8988T (cell line): Measurements from ENCODE around the gene SEL1L3.

Experiments used
- DNase-seq: peaks from one replicate; pipeline ENCODE4 v3.0.0; 2011

SEL1L3 gene

DNA sequence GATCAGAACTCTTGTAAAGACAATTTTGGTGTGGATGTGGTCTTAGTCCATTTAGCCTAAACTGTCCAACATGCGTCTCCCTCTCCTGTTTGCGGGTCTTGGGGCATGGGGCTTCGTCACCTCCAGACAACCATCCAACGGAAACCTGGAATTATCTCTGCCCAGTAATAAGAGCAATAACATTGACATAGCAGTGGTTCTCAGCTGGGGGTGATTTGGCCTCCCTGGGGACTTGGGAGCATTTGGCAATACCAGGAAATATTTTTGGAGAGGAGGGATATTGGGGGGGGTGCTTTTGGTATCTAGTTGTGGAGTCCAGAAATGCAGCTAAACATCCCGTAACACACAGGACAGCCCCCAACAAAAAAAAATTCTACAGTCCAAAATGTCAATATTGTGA, 47.2 kb downstream of the SEL1L3 start:
- DNase-seq, result no peak

DNA sequence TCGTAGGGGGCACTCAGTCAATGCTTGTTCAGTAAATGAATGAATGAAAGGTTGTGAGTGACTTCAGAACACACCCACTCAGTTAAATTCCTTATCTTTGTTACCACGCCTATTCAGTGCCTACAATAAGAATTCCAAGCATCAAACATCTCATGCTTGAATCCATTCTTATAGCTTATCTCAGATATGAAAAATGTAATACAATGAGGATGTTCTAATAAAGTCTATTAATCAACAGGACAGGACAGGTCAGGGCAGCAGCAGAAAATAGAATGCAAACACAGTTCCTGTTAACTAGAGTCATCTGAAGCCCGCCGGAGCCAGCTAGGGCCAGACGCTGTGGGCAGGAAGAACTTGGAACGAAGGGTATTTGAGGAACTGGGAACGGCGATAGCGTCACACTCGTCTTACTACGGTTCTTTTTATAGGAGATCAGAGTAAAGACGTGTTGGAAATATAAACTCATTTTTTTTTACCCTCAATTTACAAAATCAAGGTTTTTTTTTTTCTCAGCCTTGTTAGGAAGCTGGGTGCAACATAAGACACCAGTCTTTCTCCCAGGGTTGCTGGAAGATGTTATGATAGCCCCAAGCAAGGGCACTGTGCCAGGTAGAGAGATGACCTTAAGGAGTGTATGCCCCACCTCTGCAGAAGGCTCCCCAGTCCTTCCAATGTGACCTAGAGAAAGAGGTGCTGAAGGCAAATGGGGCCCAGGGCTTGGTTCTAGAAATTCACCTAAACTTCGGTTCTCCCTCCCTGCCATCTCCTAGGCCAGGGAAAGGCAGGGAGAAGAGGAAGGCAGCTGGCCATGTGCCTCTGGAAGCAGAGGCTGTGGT, 48.3 kb downstream of the SEL1L3 start:
- DNase-seq, result no peak

DNA sequence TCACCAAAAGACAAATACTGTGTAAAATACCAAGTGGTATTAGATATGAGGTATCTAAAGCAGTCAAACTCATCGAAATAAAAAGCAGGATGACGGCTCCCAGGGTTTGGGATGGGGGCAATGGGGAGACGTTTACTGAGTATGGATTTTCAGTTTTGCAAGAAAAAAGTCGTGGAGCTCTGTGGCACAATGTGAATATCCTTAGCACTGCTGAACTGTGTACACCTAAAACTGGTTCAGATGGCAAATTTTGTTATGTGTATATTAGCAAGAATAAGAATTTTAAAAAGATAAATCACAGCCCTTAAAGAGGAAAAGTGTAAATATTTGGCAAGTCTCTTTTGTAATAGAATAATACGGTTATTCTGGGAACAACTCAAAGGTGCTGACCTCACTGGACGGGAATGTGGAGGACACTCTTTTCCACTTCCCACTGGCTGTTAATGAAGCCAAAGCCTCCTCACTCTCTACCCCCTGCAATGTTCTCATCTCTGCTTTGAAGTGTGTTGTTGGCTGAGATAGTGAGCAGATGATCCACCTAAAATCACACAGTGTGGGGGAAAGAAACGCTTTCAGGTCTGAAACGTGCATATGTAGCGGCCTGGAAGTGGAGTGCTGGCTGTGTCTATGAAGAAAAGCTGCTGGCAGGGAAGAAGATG, 49.2 kb downstream of the SEL1L3 start:
- DNase-seq, result no peak

DNA sequence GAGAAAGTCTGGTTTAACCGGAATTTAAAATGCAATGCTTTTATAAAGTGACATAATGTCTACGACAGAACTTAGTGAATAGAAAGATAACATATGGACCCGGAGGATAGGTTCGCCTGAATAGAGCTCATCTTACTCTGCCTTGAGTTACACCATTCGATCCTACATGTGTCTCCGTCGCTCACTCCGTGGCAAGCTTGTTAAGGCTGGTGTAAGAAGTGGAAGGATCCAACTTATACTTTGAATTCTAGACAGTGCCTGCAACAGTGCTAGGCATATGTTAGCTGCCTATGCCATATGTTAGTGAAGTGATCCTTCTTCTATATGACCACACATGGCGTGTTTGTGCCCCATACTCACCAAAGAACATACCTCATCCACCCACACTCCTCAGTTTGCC, 50.9 kb downstream of the SEL1L3 start:
- no peak for DNase-seq

DNA sequence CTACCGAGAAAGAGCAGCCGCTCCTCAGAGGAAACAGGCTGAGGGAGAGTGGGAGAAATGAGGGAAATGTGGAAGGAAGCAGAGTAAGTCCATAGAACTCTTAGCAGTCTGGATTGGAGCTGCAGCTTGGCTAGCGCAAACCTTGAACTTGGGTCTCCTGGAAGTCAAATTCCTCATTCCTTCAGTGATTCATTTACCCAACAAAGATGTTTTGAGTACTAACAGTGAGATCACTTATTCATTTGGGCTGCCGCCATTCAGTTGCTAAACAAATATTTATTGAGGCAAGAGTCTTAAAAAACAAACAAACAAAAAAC, 51.5 kb downstream of the SEL1L3 start:
- DNase-seq, result no peak

DNA sequence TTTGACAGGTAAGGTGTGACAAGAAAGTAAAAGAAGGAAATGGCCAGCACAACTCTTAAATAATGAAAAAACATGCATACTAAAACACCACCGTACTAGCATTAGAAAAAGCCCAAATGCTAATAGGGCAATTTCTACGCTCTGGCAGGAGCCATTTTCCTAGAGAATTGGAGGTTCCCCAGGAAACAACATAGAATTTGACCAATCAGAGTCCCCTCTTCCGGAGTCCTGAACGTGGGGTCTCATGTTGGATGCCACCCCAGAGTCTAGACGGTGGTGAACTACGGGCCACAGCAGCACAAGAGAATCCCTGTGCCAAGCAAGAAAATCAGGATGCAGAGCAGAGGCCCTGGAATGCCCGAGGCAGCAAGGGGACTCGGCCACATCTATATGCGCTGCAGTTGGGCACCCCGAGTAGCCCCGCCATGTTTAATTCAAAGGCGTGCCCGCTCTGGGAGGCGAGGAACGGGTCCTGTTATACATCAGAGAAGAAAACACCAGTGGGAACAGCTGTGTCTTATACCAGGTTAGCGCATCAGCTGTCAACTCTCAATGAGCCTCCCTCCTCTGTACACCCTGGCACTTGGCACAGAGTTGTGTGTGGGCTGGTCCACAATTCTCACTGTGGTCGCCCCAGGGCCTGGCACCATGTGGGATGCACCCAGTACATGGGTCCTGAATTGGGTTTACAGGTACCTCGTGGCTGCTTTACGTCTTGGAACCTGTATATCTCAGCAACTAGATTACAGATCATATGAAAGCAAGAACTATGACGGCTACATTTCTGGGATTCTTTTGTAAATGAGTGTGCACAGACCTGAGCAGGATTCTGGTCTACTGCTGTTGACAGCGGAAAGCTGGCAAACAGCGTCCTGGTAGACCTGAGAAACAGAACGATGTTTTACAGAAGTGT, 52.1 kb downstream of the SEL1L3 start:
- no peak for DNase-seq

DNA sequence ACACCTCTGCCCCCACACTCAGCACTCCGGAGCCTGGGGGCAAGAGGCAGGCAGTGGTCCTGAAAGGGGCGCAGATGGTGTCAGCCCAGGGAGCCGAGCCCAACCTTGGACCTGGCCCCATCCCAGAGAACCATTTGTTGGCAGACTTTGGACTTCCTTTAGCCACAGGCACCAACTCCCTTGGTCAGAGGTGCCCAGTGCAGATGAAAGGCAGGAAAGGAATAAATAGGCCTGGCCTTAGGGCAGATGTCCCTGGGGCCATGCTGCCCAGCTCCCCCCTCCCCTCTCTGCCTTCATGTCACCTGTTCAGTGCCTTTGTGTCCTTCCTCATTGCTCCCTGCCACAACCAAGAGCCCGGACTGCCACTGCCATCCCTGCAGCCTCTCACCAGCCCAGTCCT, 52.8 kb downstream of the SEL1L3 start:
- no peak for DNase-seq

DNA sequence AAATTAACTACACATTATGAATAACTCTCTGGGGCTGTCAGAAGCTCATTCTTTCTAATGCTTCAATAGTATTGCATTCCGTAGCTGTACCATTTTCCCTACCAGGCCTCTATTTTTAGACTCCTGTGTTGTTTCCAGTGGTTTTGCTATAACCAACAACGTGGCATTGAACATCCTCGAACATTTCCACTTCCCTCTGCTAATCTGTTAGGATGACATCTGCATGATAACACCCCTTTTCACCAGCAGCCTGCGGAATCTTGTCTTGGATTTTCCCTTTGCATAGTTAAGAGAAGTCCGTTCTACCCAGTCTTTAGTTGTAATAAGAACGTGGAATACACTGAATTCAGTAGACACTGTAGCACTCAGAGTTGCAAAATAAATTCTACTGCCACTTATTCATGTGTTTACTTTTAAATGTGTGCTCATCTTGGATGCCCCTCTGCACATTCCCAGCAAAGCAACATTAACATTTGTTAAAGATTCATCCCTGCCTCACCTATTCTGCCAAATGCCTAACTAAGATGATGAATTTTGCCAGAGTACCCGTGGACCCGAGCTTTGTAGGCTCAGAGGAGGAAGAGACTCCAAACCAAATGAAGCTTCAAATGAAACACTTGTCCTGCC, 55.6 kb downstream of the SEL1L3 start:
- DNase-seq, result no peak

DNA sequence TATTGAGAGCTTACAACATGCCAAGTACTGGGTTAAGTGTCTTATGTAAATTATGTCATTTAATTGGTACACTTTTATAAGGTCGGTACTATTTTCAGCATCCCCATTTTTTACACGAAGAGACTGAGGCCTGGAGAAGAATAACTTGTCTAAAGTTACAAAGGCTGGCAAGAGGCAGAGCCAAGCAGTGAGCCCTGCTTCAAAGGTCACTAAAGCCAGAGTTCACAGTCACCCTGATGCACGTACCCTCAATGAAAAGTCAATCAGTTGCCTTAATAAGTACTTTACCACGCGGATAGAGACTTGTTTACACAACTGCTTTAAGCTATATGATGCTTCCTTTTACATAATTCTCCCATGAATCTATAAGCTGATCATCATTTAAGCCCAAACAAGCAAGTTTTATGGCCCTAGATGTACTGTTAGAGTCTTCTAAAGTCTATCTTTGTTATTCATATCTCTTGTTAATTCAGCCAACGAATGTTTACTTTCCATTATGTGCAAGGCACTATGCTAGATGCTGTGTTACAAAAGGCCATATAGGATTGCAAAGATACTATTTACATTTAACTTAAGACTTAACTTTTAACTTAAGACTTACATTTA, 57.4 kb downstream of the SEL1L3 start:
- DNase-seq, result no peak

DNA sequence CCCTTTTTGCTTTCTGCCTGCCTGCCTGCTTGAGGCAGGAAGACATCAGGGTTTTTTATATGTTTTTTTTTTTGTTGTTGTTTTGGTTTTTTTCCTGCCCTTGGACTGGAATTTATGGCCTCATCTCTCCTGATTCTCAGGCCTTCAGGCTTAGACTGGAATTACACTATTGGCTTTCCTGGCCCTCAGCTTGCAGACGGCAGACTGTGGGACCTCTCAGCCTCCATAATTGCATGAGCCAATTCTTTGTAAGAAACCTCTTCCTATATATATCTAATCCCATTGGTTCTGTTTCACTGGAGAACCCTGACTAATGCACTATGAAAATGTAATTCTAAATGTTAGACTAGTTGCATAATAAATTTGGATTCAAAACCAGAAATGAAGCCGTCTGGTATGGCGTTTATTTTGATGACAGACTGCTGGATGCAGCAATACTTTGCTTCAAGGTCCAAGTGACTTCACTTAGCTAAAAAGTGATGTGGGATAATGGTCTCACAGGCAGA, 59.0 kb downstream of the SEL1L3 start:
- DNase-seq, result no peak

DNA sequence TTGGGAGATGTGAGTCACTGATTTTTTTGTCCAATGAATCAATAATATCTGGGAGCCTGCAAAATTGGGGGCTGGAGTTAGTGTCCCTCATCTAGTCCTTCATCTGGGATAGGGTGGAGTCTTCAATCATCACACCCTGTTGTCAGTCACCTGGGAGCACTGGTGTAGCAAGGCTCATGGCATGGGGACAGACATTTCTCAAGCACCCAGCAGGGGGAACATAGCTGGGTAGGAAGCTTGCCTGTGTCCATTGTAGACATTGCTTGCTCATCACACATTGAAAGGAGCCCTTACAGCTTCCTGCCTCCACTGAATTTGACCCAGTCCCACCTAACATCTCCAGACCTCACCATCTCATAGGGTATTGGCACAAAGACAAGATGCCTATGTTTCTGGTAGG, 61.2 kb downstream of the SEL1L3 start:
- no peak for DNase-seq

DNA sequence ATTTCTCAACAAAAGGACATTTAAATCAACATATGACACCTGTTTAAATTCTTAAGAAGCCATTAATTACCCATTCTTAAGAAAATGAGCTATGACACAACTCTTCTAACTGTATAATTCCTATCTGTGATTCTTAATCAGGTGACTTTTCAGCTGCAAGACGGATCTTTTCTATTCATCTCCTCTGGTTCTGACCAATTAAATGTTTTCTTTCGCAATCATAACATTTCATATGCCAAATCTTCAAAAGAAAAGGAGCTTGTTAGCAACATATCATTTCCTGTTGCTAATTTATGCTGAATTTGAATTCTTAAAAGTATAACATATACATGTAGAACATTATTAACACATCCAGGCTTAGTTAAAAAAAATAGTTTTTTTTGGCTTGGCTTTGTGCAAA, 62.5 kb downstream of the SEL1L3 start:
- no peak for DNase-seq

DNA sequence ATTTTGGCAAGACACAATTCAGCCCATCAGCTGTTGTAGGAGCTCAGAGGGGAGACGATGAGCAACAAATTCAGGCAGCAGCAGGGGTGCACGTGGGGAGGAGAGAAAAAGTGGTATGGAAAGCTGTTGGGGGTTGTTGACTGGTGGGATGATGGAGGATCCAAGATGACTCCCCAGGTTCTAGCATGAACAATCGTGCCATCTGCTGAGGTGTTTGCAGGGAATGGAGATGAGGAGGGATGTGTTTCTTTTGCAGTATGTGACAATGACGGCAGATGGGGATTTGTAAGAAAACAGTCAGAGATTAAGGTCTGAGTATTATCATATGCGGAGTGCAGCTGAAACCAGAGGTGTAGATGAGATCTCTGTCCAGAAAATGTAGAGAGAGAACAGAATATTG, 63.3 kb downstream of the SEL1L3 start:
- no peak for DNase-seq

DNA sequence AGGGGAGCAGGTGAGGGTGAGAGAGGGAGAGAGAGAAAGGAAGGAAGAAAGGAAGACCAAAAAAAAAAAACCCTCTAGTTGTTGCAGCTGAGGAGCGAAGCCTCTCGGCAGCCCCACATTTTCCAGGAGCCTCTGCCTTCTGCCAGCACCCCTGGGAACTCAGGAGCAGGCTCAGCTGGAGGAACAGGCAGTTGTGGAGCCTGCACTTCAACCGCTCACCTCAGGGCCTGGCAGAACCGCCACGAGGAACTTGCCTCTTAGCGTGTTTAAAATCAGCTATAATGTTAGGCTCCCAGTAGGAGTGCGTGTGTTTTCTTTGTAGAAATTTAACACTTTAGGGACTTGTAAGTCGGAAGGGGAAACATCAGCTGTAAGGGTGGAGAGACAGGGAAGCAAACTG, 65.7 kb downstream of the SEL1L3 start:
- DNase-seq, result no peak

DNA sequence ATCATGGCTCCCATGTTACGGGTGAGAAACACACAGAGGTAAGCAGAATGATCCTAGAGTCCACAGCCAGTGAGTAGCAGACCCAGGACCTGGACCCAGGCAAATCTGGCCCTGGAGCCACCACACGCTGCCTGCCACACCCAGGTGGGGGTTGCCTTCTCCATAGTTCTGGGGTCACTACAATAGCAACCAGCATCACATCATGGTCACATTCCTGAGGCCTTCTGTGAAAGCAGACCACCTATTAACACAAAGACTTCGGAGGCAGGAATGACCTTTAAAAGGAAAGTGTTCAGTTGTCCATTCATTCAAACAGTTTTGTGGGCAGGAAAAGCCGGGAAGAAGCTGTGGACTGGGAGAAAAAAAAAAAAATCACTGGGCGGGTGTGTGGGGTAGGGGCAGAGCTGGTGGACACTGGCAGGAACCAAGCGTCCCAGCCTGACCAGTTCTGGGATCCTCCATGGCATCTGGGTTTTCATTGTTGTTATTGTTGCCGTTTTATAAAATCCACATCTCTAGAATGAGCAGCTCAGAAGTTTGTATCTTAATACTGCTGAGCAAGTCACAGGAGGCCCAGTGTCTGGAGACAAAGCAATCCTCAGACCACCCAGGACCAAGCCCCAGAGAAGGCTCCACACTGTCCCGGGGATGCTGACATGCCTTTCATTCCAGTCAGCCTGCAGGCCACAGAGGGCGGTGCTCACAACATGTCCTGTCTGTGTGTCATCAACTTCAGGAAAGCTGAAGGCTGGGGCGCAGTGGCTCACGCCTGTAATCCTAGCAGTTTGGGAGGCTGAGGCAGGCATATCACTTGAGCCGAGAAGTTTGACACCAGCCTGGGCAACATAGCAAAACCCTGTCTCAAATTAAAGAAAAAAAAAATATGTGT, 67.0 kb downstream of the SEL1L3 start:
- DNase-seq, result peak; percentile 68

DNA sequence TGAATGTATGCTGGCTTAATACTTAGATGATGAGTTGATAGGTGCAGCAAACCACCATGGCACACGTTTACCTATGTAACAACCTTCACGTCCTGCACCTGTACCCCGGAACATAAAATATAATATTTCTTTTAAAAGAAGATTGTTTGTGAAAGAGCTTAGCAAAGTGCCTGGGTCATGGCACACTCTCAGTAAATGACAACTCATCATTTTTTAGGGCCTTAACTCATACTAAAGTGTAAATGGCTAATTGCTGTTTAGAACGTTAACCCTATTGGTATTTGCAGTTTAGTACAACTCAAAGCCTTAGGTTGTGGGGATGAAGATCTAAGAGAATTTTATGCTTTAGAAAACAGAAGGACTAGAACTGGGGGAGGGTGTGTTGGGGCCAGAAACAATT, 67.7 kb downstream of the SEL1L3 start:
- no peak for DNase-seq

DNA sequence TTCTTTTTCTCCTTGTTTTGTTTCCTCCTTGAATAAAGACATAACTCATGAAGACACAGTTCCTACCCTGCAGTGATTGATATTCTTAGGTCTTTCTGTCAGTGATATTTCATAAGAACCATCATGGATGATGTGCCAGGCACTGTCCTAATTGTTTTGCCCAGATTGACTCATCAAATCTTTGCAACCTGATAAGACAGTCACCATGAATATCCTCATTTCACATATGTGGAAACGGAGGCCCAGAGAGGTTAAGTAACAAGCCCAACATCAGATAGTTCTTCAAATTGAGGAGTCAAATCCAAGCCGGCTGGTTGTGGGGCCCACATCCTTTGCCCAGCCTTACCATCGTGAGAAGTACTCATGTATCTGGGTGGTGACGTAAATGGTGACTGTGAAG, 69.9 kb downstream of the SEL1L3 start:
- no peak for DNase-seq

DNA sequence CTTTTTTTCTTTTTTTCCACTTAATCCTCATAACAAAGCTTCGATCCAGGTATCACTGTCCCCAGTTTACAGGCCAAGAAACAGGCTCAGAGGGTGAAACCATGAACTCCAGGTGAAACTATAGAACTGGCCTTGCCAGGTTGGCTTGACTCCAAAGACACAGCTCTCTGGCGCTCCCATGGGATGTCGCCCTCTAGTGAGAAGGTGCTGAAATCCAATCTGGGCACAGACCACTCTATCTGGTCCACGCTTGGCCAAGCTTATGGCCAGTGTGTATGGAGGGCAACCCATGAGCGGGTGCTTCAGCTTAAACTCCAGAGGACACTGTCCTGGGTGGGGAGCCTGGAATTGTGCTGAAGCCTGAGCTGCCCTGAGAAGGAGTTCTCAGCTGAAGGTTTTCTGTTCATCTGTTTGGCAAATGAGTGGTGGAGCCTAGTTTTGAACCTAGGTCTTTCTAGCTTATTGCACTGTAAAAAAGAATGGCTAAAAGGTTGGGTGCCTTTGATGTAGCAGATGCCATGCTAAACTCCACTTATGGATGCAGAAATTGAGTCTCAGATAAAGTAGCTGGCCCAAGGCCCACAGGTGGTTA, 70.5 kb downstream of the SEL1L3 start:
- DNase-seq, result no peak

DNA sequence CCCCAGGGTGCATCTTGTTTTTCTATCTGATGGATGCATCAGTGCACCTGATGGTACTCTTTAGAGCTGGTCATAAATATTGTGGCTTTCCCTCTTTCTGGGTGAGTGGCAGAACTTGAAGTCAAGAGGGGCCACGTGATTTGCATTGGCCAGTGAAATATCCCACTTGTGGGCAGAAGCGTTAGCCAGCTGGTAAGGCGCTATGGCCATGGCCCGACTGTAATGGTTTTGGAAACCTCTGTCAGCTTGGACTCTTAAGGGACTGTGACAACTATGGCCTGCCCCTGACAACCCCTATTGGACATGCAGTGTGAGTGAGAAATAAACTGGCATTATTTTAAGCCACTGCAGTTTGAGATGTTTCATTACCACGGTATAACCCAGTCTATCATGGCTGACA, 72.8 kb downstream of the SEL1L3 start:
- DNase-seq, result no peak

DNA sequence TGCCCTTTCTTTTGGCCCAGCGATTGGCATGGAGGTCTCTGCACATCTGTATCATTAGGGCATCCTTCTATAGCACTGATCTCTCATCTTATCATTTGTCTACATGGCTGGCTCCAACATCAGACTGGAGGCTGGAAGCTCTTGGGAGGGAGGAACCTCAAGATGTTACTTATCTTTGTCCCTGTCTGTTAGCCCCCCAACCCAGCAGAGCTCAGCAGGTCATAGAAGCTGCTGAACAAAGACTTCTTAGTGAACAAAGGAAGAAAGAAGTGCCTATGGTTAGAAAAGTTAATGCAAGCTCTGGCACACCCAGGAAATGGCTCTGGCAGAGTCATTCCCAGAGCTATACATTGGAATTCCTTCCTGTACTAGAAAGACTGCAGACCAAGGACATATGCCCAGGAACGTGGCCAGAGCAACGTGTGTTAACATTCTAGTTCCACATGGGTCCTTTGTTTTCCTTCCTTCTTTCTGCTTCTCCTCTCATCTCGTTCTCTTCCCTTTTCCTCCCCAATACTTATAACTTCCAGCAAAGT, 74.0 kb downstream of the SEL1L3 start:
- no peak for DNase-seq

DNA sequence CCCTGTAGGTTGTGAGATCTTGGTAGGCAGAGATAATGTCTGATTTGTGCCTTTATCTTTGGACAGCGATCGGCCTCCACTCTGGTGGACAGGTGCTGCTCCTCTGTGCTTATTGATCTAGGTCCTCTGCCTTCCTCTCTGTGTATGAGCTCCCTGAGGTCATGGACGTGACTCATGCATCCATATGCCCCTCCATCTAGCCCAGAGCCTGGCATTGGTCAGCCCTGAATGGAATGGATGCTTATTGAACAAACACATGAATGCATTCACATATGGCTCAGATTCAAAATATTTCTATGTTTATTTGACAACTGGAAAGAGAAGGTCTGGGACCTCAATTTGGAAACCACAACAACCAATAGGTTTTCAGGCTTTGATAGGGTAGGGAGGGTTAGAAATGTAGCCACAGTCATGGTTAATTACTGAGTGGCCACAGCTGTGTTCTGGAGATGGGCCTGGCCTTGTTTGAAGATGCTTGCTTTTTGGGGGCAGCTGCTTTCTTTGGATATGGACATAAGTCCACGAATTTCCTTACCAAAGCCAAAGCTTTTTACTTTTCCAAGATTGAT, 76.2 kb downstream of the SEL1L3 start:
- DNase-seq, result no peak
